Chondrocyte (in vitro differentiated cells): ENCODE measurements around the gene HRH1. TPM values are rescaled to one million over a fixed set of nuclear protein-coding genes. Genes with fewer than 3 reads are reported as not detected.

ENCODE experiments used
- DNase-seq: peaks from one replicate; pipeline ENCODE4 v3.0.0; 2021; ENCODE audit warnings: mixed read lengths, low spot score
- H3K27ac Mint-ChIP-seq: one replicate; pipeline ENCODE4 v1.8.0; 2021; ENCODE audit warnings: mild to moderate bottlenecking, moderate library complexity, mixed read lengths; ENCODE audit not compliant: unreplicated experiment
- H3K27me3 Mint-ChIP-seq: 2 replicates; pipeline ENCODE4 v1.8.0; 2021; ENCODE audit warnings: low read depth, mixed read lengths
- H3K36me3 Mint-ChIP-seq: 2 replicates; pipeline ENCODE4 v1.8.0; 2021; ENCODE audit warnings: low read depth, mixed read lengths
- H3K4me1 Mint-ChIP-seq: 2 replicates; pipeline ENCODE4 v1.8.0; 2021; ENCODE audit warnings: low read depth, mild to moderate bottlenecking, mixed read lengths
- H3K4me3 Mint-ChIP-seq: one replicate; pipeline ENCODE4 v1.8.0; 2021; ENCODE audit warnings: mild to moderate bottlenecking, moderate library complexity, mixed read lengths; ENCODE audit not compliant: unreplicated experiment
- H3K9me3 Mint-ChIP-seq: 2 replicates; pipeline ENCODE4 v1.8.0; 2021; ENCODE audit warnings: low read depth, mixed read lengths
- total RNA-seq: library from RNA; stranded (reverse); gene quantifications from 3 replicates; pipeline ENCODE4 v1.2.1, GENCODE V29; 2021
- TF ChIP-seq, protein P1 (sequence below): fragments of 200-600 bp; sonication (generic); IDR thresholded peaks from 2 replicates; pipeline ENCODE4 v1.5.0; 2021; ENCODE audit warnings: antibody characterized with exemption, mild to moderate bottlenecking, moderate library complexity

Gene HRH1
- total RNA-seq, 1 donor from 2014 or later, result 30.1 TPM

DNA sequence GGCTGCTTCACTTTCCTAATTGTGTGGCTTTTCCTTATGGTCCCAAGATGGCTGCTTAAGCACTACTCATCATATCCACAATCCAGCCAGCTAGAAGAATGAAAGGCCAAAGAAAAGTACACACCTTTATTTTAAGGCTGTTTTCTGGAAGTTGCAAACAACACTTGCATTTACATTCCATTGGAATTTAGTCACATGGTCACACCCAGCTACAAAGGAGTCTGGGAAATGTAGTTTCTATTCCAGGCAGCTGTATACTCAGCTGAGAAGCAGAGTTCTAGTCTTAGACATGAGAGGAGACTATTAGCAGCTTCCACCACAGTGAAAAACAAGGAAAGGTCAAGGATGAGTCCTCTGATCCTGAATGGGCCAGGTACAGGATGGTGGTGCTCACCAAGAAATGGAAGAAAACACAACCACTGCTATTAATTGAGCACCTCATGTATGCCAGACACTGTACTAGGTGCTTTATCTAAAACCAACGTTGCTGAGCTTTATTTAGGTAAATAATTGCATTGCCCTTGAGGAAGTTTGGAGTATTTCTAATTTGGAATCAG is 89.9 kb downstream of the HRH1 start:
- Mint-ChIP-seq H3K27me3 (no peaks in the 10 kb centered on the region), H3K9me3 (peaks cover 3% of the 10 kb centered on the region)
- DNase-seq, result no peak

DNA sequence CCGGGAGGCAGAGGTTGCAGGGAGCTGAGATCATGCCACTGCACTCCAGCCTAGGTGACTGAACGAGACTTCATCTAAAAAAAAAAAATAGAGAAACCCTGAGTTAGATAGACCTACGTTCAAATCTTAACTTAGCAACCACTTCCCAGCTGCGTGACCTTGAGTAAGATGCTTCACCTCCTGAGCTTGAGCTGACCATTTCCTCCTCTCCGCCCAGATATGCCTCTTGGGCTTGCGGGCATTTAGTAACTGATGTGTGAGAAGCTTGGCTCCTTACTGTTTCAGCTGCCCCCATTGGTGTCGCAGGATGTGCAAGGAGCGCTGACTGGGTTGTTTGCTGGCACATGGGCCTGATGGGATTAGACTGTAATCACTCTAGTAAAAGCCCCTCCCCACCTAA is 91.0 kb downstream of the HRH1 start:
- no peaks in the 10 kb centered on the region for H3K9me3 Mint-ChIP-seq
- DNase-seq, result no peak

More for the DNA sequence above, 89.9 kb downstream of the HRH1 start:
- TF ChIP-seq, protein P1, sequence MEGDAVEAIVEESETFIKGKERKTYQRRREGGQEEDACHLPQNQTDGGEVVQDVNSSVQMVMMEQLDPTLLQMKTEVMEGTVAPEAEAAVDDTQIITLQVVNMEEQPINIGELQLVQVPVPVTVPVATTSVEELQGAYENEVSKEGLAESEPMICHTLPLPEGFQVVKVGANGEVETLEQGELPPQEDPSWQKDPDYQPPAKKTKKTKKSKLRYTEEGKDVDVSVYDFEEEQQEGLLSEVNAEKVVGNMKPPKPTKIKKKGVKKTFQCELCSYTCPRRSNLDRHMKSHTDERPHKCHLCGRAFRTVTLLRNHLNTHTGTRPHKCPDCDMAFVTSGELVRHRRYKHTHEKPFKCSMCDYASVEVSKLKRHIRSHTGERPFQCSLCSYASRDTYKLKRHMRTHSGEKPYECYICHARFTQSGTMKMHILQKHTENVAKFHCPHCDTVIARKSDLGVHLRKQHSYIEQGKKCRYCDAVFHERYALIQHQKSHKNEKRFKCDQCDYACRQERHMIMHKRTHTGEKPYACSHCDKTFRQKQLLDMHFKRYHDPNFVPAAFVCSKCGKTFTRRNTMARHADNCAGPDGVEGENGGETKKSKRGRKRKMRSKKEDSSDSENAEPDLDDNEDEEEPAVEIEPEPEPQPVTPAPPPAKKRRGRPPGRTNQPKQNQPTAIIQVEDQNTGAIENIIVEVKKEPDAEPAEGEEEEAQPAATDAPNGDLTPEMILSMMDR, result no peak
- Mint-ChIP-seq H3K27ac (no peak overlapping the region), H3K4me1 (peaks cover 19% of the 10 kb centered on the region), H3K36me3 (peaks cover 6% of the 10 kb centered on the region), H3K4me3 (no peak overlapping the region)

DNA sequence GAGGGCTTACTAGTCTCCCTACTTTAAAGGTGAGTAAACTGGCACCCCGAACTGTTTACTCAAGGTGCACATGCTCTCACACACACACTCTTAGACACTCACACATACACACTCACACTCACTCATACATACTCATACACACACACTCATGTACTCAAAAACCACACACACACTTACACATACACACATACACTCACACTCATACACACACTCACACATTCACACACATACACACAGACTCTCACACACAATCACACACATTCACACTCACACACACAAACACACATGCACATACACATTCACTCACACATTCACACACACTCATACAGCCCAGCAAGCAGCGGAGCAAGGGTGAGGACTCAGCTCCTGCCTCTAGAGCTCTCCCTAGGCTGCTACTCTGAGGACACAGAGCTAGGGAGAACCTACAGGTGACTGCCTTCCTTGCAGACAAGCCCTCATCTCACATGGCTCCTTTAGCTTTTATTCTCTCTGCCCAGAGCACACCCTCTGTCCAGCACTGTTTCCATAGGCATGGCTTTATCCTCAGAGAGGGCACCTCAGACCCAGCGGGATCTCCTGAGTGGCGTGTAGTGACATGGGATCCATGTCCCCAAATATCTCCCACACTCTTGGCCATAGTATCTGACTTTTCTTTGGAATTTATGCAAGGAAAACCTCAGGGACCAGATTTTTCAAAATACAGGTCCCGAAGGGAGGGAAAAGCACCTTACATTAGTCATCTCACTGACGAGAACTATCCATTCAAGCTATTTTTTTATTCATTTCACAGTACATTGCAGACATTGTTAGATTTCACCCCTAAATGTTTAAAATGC is 91.8 kb downstream of the HRH1 start:
- no peak overlapping the region for H3K27ac Mint-ChIP-seq
- peaks cover 20% of the 10 kb centered on the region for H3K4me1 Mint-ChIP-seq
- peaks cover 4% of the 10 kb centered on the region for H3K36me3 Mint-ChIP-seq
- TF ChIP-seq, protein P1, result no peak
- H3K27me3 Mint-ChIP-seq, result no peaks in the 10 kb centered on the region
- H3K9me3 Mint-ChIP-seq, result no peaks in the 10 kb centered on the region
- H3K4me3 Mint-ChIP-seq, result no peak overlapping the region
- DNase-seq, result no peak

More for the DNA sequence above, 91.0 kb downstream of the HRH1 start:
- Mint-ChIP-seq H3K27ac (no peak overlapping the region), H3K36me3 (peaks cover 7% of the 10 kb centered on the region), H3K4me3 (no peak overlapping the region), H3K4me1 (peaks cover 19% of the 10 kb centered on the region), H3K27me3 (no peaks in the 10 kb centered on the region)
- TF ChIP-seq, protein P1, result no peak

DNA sequence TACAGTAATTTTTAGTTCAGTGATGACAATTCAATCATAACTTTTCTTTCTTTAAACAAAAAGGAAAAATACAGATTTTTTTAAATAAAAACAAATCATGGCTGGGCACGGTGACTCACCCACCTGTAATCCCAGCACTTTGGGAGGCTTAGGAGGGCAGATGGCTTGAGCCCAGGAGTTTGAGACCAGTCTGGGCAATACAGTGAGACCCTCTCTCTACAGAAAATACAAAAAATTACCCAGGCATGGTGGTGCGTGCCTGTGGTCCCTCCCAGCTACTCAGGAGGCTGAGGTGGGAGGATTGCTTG is 92.3 kb downstream of the HRH1 start:
- Mint-ChIP-seq H3K4me3 (no peak overlapping the region), H3K36me3 (peaks cover 4% of the 10 kb centered on the region), H3K27ac (no peak overlapping the region), H3K27me3 (no peaks in the 10 kb centered on the region), H3K4me1 (peaks cover 26% of the 10 kb centered on the region), H3K9me3 (no peaks in the 10 kb centered on the region)
- TF ChIP-seq, protein P1, result no peak
- DNase-seq, result no peak

DNA sequence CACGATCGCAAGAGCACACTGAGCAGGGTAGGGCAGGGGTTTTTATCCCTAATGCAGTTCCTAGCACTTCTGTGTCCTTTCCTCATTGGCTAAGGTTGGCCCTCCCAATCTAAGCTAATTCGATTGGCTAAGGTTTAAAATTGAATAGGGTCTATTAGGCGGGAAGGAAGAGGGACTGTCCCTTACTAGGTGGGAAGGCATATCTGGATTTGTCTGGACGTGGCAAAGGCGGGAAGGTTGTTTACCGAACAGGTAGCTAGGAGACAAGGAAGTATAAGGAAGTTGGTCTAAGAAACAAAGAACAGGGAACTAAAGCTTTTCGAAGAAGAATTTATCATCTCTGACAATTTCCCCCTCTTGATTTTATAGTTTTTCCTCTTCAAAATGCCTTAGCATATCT is 93.1 kb downstream of the HRH1 start:
- H3K9me3 Mint-ChIP-seq, result no peaks in the 10 kb centered on the region
- no peak for DNase-seq
- TF ChIP-seq, protein P1, result no peak
- H3K27ac Mint-ChIP-seq, result no peak overlapping the region
- H3K4me1 Mint-ChIP-seq, result peaks cover 31% of the 10 kb centered on the region
- H3K36me3 Mint-ChIP-seq, result peaks cover 4% of the 10 kb centered on the region
- H3K4me3 Mint-ChIP-seq, result no peak overlapping the region
- H3K27me3 Mint-ChIP-seq, result no peaks in the 10 kb centered on the region
